ENCODE measurements around the gene DISC1.

The DISC1 gene

GRCh38 chr1:231604276-231604621 lies 22.3 kb upstream of the DISC1 start:
- H3K4me1 ChIP-seq (ENCODE audit: low read length), result 0 out of 2 replicates have a peak, but pooled peaks cover 4% of the 10 kb centered on the region
- no peaks in the 10 kb centered on the region; the same call in 1 of the 2 replicates for H4K20me1 ChIP-seq (ENCODE audit: insufficient read depth, low read length)
- no peak overlapping the region for H3K27ac ChIP-seq (ENCODE audit: low read length)
- H3K79me2 ChIP-seq (ENCODE audit: low read length), result no peaks in the 10 kb centered on the region
- peaks cover 61% of the 10 kb centered on the region for H3K27me3 ChIP-seq (ENCODE audit: low read depth, low read length)
- H3K36me3 ChIP-seq (replicated peaks; ENCODE audit: low read depth, low read length), result no peaks in the 10 kb centered on the region
- no peaks in the 10 kb centered on the region; the same call in 1 of the 2 replicates for H3K9me3 ChIP-seq (ENCODE audit: insufficient read depth, low read length)
- peak overlapping the region; percentile 89 for H3K4me2 ChIP-seq (ENCODE audit: low read length)
- no peak for TF ChIP-seq CTCF (IDR thresholded peaks at IDR 0.05; ENCODE audit: low read depth, low read length)
- TF ChIP-seq EZH2phosphoT487 (IDR thresholded peaks at IDR 0.05; ENCODE audit: low read depth), result no peak
- H3K4me3 ChIP-seq (ENCODE audit: low read length), result peak overlapping the region; percentile 78
- H2AFZ ChIP-seq (ENCODE audit: low read depth, low read length), result no peak overlapping the region
- H3K9ac ChIP-seq (ENCODE audit: low read length), result no peak overlapping the region

GRCh38 chr1:231605149-231606100 lies 21.2 kb upstream of the DISC1 start:
- Histone ChIP-seq H2AFZ (ENCODE audit: low read depth, low read length) (no peak overlapping the region), H4K20me1 (ENCODE audit: insufficient read depth, low read length) (peaks cover 3% of the 10 kb centered on the region), H3K4me3 (ENCODE audit: low read length) (no peak overlapping the region), H3K4me2 (ENCODE audit: low read length) (no peak overlapping the region), H3K36me3 (replicated peaks; ENCODE audit: low read depth, low read length) (no peaks in the 10 kb centered on the region), H3K27me3 (ENCODE audit: low read depth, low read length) (peaks cover 67% of the 10 kb centered on the region), H3K79me2 (ENCODE audit: low read length) (no peaks in the 10 kb centered on the region), H3K27ac (ENCODE audit: low read length) (no peak overlapping the region), H3K9me3 (ENCODE audit: insufficient read depth, low read length) (no peaks in the 10 kb centered on the region; the same call in 1 of the 2 replicates), H3K4me1 (ENCODE audit: low read length) (0 out of 2 replicates have a peak, but pooled peaks cover 4% of the 10 kb centered on the region), H3K9ac (ENCODE audit: low read length) (no peak overlapping the region)
- no peak for TF ChIP-seq CTCF (IDR thresholded peaks at IDR 0.05; ENCODE audit: low read depth, low read length)
- no peak for TF ChIP-seq EZH2phosphoT487 (IDR thresholded peaks at IDR 0.05; ENCODE audit: low read depth)

- no peak for TF ChIP-seq CTCF (IDR thresholded peaks at IDR 0.05; ENCODE audit: low read depth, low read length)
- TF ChIP-seq EZH2phosphoT487 (IDR thresholded peaks at IDR 0.05; ENCODE audit: low read depth), result no peak
- Histone ChIP-seq H3K9me3 (ENCODE audit: insufficient read depth, low read length) (no peaks in the 10 kb centered on the region; the same call in 1 of the 2 replicates), H3K79me2 (ENCODE audit: low read length) (no peaks in the 10 kb centered on the region), H3K27me3 (ENCODE audit: low read depth, low read length) (peaks cover 72% of the 10 kb centered on the region), H4K20me1 (ENCODE audit: insufficient read depth, low read length) (peaks cover 16% of the 10 kb centered on the region), H3K4me1 (ENCODE audit: low read length) (peaks cover 11% of the 10 kb centered on the region), H3K4me2 (ENCODE audit: low read length) (no peak overlapping the region), H3K27ac (ENCODE audit: low read length) (no peak overlapping the region), H3K4me3 (ENCODE audit: low read length) (no peak overlapping the region), H3K9ac (ENCODE audit: low read length) (no peak overlapping the region), H3K36me3 (replicated peaks; ENCODE audit: low read depth, low read length) (no peaks in the 10 kb centered on the region), H2AFZ (ENCODE audit: low read depth, low read length) (no peak overlapping the region)
Observed at GRCh38 chr1:231606712-231607111, 19.9 kb upstream of the DISC1 start.

GRCh38 chr1:231610388-231610787 lies 16.2 kb upstream of the DISC1 start:
- Histone ChIP-seq H3K36me3 (replicated peaks; ENCODE audit: low read depth, low read length) (peaks cover 7% of the 10 kb centered on the region), H3K4me2 (ENCODE audit: low read length) (no peak overlapping the region), H3K79me2 (ENCODE audit: low read length) (no peaks in the 10 kb centered on the region), H4K20me1 (ENCODE audit: insufficient read depth, low read length) (peaks cover 36% of the 10 kb centered on the region), H3K27me3 (ENCODE audit: low read depth, low read length) (peaks cover 88% of the 10 kb centered on the region), H3K9me3 (ENCODE audit: insufficient read depth, low read length) (peaks cover 20% of the 10 kb centered on the region), H2AFZ (ENCODE audit: low read depth, low read length) (no peak overlapping the region), H3K9ac (ENCODE audit: low read length) (no peak overlapping the region), H3K27ac (ENCODE audit: low read length) (no peak overlapping the region), H3K4me3 (ENCODE audit: low read length) (no peak overlapping the region), H3K4me1 (ENCODE audit: low read length) (peaks cover 29% of the 10 kb centered on the region)
- no peak for TF ChIP-seq EZH2phosphoT487 (IDR thresholded peaks at IDR 0.05; ENCODE audit: low read depth)
- no peak for TF ChIP-seq CTCF (IDR thresholded peaks at IDR 0.05; ENCODE audit: low read depth, low read length)
